ENCODE data around the gene SDC3.

SDC3 gene

DNA sequence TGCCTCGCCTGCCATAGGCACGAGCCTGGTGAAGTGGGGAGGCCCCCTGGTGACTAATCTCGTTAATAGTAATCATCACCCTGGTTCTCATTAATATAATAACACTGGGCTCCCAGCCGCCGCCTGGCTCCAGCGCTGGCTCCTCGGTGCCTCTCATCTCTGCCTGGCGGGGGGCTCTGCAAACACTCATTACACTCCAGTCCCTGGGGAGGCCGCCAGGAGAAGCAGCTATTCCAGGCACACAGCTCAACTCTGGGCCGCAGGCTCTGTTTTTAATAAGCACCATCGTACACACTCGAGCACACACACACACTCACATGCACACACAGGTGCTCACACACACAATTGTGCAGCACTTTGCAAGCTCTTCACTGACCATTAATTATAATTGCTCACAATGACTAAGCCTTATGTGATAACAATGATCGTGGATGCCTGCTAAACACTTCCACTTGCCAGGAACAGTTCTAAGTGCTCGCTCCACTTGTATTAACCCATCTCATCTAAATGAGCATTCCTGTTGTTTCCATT is 52.2 kb downstream of the SDC3 start:
- H3K9me3 ChIP-seq (ENCODE audit: control insufficient read depth, insufficient read depth, low read length), result no peaks in the 10 kb centered on the region
- no peaks in the 10 kb centered on the region for H3K36me3 ChIP-seq (ENCODE audit: insufficient read depth, low read length)
- H3K4me1 ChIP-seq (ENCODE audit: insufficient read depth, low read length), result peaks cover 31% of the 10 kb centered on the region

DNA sequence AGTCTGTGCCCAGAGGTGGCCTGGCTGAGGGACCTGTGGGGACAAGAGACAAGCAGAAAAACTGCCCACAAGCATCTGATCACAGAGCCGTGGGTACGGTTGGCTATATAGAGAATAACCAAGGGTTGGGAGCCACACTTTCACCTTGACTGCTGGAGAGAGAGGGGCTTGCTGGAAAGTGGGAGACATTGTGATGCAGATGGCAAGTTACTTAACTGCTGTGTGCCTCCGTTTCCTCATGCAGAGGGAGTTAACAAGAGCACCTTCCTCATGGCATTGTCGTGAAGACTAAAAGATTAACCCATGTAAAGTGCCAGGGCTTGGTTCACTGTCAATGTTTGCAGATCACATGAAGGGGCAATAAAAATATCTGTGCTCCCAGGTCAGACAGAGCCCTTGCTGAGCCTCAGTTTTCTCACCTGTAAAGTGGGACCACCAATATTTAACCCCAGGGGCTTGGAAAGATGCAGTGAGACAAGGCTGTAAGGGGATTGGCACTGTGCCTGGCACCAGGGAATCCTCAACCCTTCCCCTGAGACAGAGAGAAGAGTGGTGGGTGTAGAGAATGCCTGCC is 52.8 kb downstream of the SDC3 start:
- no peak overlapping the region for H3K9ac ChIP-seq (ENCODE audit: low read depth, low read length)
- no peaks in the 10 kb centered on the region for H3K9me3 ChIP-seq (ENCODE audit: control insufficient read depth, insufficient read depth, low read length)
- H3K4me1 ChIP-seq (ENCODE audit: insufficient read depth, low read length), result peaks cover 31% of the 10 kb centered on the region
- no peaks in the 10 kb centered on the region for H3K36me3 ChIP-seq (ENCODE audit: insufficient read depth, low read length)

More for the DNA sequence above, 52.2 kb downstream of the SDC3 start:
- H3K9ac ChIP-seq (ENCODE audit: low read depth, low read length), result no peak overlapping the region

DNA sequence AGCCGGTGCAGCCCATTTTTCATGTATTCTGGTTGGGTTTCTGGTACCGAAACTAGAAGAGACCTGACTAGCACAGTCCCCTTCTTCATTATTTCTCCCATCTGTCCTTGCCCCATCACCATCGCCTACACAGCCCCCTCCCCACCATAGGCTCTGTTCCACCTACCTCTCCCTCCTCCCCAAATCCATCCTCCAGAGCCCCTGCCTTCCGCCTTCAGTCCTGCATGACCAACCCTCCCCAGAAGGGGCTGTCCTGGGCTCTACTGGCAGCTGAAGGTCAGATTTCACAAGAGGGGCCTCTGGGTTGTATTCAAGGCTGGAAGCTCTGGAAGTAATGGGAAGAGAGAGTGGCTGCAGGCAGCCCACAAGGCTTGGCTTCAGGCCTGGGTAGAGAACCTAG is 55.2 kb downstream of the SDC3 start:
- no peaks in the 10 kb centered on the region for H3K9me3 ChIP-seq (ENCODE audit: control insufficient read depth, insufficient read depth, low read length)
- H3K4me1 ChIP-seq (ENCODE audit: insufficient read depth, low read length), result peaks cover 27% of the 10 kb centered on the region
- no peaks in the 10 kb centered on the region for H3K36me3 ChIP-seq (ENCODE audit: insufficient read depth, low read length)
- H3K9ac ChIP-seq (ENCODE audit: low read depth, low read length), result no peak overlapping the region

DNA sequence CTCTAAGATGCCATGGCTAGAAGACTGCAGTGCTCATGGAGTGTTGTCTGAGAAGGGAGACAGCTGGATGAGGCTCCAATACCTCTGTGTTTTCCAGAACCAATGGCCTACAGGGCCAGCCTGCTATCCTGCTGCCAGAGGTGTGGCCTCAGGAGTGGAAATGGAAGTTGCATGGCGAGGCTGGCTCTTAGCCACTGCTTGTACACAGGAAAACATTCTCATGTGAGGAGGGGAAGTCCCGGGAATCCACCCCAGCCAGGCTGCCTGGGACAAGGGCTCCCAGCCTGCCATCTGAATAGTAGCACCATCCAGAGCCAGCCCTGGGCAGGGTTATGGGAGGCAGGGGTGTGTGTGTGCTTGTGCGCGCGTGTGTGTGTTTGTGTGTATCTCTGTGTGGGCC is 56.5 kb downstream of the SDC3 start:
- no peaks in the 10 kb centered on the region for H3K9me3 ChIP-seq (ENCODE audit: control insufficient read depth, insufficient read depth, low read length)
- no peaks in the 10 kb centered on the region for H3K36me3 ChIP-seq (ENCODE audit: insufficient read depth, low read length)
- peaks cover 29% of the 10 kb centered on the region for H3K4me1 ChIP-seq (ENCODE audit: insufficient read depth, low read length)

DNA sequence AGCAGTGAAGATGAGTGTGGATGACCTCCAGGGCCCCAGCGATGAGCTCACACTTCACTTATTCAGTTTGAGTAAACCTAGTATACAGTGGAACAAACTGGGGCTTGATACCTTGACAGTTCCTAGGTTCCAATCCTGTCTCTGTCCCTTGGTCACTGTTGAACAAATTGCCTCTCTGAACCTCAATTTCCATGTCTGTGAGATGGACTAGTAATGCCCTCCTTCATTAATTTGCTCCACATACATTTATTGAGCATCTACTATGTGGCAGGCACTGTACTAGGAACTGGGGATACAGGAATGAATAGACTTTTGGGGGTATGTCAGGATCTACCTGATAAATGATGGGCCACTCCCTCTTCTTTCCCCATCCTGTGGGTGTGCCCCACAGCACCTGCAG is 57.3 kb downstream of the SDC3 start:
- no peaks in the 10 kb centered on the region for H3K36me3 ChIP-seq (ENCODE audit: insufficient read depth, low read length)
- H3K9ac ChIP-seq (ENCODE audit: low read depth, low read length), result no peak overlapping the region
- H3K9me3 ChIP-seq (ENCODE audit: control insufficient read depth, insufficient read depth, low read length), result no peaks in the 10 kb centered on the region
- H3K4me1 ChIP-seq (ENCODE audit: insufficient read depth, low read length), result peaks cover 27% of the 10 kb centered on the region

More for the DNA sequence above, 56.5 kb downstream of the SDC3 start:
- H3K9ac ChIP-seq (ENCODE audit: low read depth, low read length), result no peak overlapping the region

DNA sequence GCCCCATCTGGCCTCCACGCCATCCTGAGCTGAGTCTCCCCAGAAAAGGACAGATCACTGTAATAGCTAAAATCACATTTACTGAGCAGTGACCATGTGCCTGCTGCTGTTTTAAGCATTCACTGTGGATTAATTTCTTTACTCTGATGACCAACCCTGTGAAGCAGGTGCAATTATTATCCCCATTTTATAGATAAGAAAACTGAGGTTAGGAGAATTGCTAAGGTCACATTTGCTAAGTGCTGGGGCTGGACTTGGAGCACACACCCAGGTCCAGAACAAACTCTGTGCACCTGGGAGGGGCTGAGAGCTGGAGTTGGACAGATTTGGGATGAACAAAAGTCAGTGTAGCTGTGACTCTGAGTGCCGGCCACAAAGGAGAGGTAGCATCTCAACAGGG is 58.0 kb downstream of the SDC3 start:
- H3K36me3 ChIP-seq (ENCODE audit: insufficient read depth, low read length), result no peaks in the 10 kb centered on the region
- no peak overlapping the region for H3K9ac ChIP-seq (ENCODE audit: low read depth, low read length)
- no peaks in the 10 kb centered on the region for H3K9me3 ChIP-seq (ENCODE audit: control insufficient read depth, insufficient read depth, low read length)
- H3K4me1 ChIP-seq (ENCODE audit: insufficient read depth, low read length), result peaks cover 27% of the 10 kb centered on the region

DNA sequence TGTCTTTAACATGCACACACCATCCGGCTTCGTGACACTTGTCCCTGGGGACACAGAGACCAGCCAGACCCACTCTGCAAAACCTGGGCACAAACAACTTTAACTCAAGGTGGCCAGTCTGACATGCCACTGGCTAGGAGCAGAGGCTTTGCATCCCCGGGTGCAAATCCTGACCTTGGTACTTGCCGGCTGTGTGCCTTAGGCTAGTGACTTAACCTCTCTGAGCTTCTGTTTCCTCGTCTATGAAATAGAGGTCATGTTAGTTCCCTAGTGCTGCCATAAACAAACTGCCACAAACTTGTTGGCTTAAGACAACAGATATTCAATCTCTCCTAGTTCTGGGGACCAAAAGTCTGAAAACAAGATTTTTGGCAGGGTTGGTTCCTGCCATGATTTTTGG is 60.4 kb downstream of the SDC3 start:
- H3K36me3 ChIP-seq (ENCODE audit: insufficient read depth, low read length), result no peaks in the 10 kb centered on the region
- peaks cover 31% of the 10 kb centered on the region for H3K4me1 ChIP-seq (ENCODE audit: insufficient read depth, low read length)
- no peak overlapping the region for H3K9ac ChIP-seq (ENCODE audit: low read depth, low read length)

DNA sequence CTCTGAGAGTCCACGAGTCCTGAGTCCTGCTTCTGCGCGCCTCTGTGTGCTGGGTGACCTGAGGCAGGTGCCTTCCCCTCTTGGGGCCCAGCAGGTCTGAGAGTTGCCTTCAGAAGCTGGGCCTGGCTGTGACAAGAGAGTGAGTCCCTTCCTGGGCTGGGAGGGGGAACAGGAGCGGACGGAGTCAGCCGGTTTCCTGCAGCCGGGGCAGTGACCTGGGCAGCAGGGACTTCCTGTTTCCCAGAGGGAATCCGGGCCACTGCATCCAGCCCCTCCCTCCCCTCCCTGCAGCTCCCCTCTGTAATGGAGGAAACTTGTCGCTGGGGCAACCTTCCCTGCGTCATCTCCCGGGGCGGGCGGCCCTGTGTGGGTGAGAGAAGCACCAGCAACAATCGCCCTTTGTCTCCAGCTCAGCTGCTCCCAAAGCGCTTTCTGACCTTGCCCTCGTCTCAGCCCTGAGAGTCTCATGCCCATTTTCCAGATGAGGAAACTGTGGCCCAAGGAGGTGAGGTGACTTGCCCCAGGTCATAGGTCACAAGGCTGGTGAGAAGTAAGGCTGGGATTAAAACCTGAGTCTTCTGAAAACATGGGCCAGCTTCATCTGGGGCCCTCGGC is 61.1 kb downstream of the SDC3 start:
- Histone ChIP-seq H3K36me3 (ENCODE audit: insufficient read depth, low read length) (no peaks in the 10 kb centered on the region), H3K9me3 (ENCODE audit: control insufficient read depth, insufficient read depth, low read length) (no peaks in the 10 kb centered on the region), H3K9ac (ENCODE audit: low read depth, low read length) (0 out of 2 replicates have a peak overlapping the region, but pooled peaks have one; percentile 2), H3K4me1 (ENCODE audit: insufficient read depth, low read length) (peaks cover 31% of the 10 kb centered on the region)

More for the DNA sequence above, 60.4 kb downstream of the SDC3 start:
- no peaks in the 10 kb centered on the region for H3K9me3 ChIP-seq (ENCODE audit: control insufficient read depth, insufficient read depth, low read length)

DNA sequence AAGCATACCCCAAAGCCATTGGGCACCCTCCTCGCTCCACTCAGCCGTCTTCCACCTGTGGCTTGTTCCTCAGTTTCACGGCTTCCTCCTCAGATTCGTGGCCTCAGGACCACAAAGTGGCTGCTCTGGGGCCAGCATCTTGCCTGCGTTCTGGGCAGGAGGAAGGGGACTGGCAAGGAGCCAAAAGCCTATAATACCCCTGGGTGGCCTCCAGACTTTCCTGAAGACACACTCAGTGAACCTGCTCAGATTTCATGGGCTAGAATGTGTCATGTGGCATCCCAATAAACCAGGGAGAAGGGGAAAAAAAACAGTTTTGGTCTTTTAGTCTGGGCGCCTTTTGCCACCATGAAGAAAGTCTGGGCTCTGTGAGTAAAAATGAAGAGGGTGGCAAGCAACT is 62.0 kb downstream of the SDC3 start:
- no peaks in the 10 kb centered on the region for H3K9me3 ChIP-seq (ENCODE audit: control insufficient read depth, insufficient read depth, low read length)
- no peak overlapping the region for H3K9ac ChIP-seq (ENCODE audit: low read depth, low read length)
- no peaks in the 10 kb centered on the region for H3K36me3 ChIP-seq (ENCODE audit: insufficient read depth, low read length)
- H3K4me1 ChIP-seq (ENCODE audit: insufficient read depth, low read length), result peaks cover 32% of the 10 kb centered on the region

DNA sequence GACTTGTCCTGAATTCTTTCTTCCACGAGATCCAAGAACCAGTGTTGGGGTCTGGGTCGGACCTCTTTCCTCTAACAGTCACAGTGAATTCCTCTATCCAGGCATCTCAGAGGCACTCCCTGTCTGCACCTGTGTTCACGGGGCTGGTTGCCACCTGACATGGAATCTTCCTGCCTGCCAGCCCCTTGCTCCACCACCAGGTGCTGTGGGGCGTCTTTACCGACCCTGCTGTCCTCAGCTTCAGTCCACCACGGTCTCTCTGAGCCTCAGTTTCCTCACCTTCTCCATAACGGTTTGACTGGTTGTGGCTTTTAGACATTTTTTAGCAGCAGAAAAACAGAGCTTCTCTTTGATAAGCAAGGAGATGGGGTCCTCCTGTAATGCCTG is 62.7 kb downstream of the SDC3 start:
- Histone ChIP-seq H3K9ac (ENCODE audit: low read depth, low read length) (no peak overlapping the region), H3K4me1 (ENCODE audit: insufficient read depth, low read length) (peaks cover 39% of the 10 kb centered on the region), H3K9me3 (ENCODE audit: control insufficient read depth, insufficient read depth, low read length) (no peaks in the 10 kb centered on the region)

DNA sequence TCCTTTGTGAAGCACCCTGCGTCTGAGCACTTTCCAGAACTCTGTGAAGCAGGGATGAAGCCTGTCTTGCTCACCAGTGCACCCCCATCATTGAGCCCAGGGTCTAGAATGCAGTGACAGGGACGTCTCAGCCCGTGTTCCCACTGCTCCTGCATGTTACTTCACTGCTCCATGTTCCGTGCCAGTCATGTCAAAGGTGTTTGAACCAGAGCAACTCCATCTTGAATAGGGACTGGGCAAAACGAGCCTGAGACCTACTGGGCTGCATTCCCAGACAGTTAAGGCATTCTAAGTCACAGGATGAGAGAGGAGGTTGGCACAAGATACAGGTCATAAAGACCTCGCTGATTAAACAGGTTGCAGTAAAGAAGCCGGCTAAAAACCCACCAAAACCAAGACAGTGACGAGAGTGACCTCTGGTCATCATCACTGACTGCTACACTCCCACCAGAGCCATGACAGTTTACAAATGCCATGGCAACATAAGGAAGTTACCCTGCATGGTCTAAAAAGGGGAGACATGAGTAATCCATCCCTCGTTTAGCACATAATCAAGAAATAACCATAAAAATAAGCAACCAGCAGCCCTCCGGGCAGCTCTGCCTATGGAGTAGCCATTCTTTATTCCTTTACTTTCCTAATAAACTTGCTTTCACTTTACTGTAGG is 63.2 kb downstream of the SDC3 start:
- Histone ChIP-seq H3K4me1 (ENCODE audit: insufficient read depth, low read length) (peaks cover 44% of the 10 kb centered on the region), H3K9ac (ENCODE audit: low read depth, low read length) (no peak overlapping the region), H3K9me3 (ENCODE audit: control insufficient read depth, insufficient read depth, low read length) (no peaks in the 10 kb centered on the region), H3K36me3 (ENCODE audit: insufficient read depth, low read length) (no peaks in the 10 kb centered on the region)

More for the DNA sequence above, 62.7 kb downstream of the SDC3 start:
- H3K36me3 ChIP-seq (ENCODE audit: insufficient read depth, low read length), result no peaks in the 10 kb centered on the region

DNA sequence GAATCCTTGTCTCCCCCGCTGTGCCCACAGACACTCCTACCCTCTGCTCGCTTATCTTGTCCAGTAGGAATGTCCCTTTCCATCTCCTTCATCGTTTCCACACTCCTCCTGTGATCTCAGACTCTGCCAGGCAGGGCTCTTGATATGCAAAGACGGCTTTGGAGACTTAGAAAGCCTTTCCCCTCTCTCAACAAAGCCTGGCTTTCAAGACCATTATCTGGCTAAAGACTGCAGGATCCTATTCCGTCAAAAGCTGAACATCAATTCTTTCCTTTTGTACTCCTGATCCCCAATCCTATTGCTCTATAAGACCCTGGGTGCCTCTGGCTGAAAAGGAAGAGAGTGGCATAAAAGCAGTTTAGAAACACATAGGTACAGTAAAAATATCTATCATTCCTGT is 63.9 kb downstream of the SDC3 start:
- H3K4me1 ChIP-seq (ENCODE audit: insufficient read depth, low read length), result peaks cover 45% of the 10 kb centered on the region
- no peak overlapping the region for H3K9ac ChIP-seq (ENCODE audit: low read depth, low read length)
- H3K36me3 ChIP-seq (ENCODE audit: insufficient read depth, low read length), result no peaks in the 10 kb centered on the region
- H3K9me3 ChIP-seq (ENCODE audit: control insufficient read depth, insufficient read depth, low read length), result no peaks in the 10 kb centered on the region

DNA sequence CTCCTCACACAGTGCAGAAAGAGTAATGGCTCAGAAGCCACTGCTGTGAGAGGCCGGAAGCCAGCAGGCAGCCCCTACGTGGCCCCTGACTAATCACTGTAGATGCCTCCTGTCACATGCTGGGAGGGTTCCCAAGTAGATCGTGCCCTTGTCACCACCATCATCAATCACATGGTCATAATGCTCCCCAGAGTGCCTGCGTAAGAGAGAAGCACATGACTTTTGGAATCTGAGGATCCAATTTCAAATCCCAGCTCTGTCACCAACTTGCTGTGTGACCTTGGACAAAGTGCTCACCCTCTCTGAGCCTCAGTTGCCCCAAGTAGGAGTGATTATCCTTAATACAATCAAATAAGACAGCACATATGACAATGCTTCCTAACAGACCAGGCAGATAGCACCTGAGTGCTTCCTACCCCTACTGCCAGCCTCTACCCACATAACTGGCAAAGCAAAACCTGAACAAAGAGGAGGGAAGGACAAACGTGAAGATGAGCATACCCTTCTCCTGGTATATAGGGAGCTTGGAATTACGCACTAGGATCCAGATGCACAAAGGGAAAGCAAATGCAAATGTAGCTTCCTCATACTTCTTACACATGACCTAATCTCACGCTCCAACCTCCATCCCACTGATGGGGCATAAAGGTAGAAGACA is 65.7 kb downstream of the SDC3 start:
- Histone ChIP-seq H3K9ac (ENCODE audit: low read depth, low read length) (no peak overlapping the region), H3K4me1 (ENCODE audit: insufficient read depth, low read length) (peaks cover 48% of the 10 kb centered on the region), H3K36me3 (ENCODE audit: insufficient read depth, low read length) (no peaks in the 10 kb centered on the region), H3K9me3 (ENCODE audit: control insufficient read depth, insufficient read depth, low read length) (no peaks in the 10 kb centered on the region)

DNA sequence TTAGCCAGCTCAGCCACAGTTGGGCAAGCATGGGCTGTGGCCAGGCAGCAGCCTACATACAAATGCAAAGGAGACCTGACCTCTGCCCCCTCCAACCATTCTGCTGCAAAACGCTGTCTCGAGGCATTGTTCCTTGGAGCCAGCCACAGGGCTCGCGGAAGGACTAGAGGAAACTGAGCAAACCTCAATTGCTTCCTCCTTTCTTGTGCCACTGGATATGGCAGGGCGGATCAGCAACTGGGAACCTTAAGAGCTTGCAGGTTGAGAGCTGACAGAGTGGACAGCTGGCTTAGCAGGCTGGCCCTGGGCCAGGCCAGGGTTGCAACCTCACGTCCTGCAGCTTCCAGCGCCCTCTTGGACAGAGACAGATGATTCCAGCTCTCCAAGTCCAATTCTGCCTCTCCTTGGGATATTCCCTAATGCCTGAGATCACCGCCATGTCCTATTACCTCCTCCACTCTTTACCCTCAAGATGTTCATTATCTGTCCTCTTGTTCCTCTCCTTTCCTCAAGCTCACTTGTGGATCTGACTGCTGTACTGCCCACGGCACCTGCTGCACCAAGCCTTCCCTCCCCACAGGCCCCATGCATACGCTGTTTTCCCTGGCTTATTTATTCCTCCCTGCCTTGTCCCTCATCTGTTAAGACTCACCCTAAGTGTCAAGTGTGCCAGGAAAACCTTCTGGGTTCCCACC is 67.5 kb downstream of the SDC3 start:
- no peaks in the 10 kb centered on the region for H3K9me3 ChIP-seq (ENCODE audit: control insufficient read depth, insufficient read depth, low read length)
- no peaks in the 10 kb centered on the region for H3K36me3 ChIP-seq (ENCODE audit: insufficient read depth, low read length)
- H3K4me1 ChIP-seq (ENCODE audit: insufficient read depth, low read length), result peaks cover 44% of the 10 kb centered on the region
- no peak overlapping the region for H3K9ac ChIP-seq (ENCODE audit: low read depth, low read length)
